ENCODE measurements around the gene GNG4. TPM values are rescaled to one million over a fixed set of nuclear protein-coding genes. Genes with fewer than 3 reads are reported as not detected.

Gene GNG4
- total and polyA plus RNA-seq, 2 of the 4 experiments (the other 2 are of a cell fraction), result 0.18 to 0.29 TPM

DNA sequence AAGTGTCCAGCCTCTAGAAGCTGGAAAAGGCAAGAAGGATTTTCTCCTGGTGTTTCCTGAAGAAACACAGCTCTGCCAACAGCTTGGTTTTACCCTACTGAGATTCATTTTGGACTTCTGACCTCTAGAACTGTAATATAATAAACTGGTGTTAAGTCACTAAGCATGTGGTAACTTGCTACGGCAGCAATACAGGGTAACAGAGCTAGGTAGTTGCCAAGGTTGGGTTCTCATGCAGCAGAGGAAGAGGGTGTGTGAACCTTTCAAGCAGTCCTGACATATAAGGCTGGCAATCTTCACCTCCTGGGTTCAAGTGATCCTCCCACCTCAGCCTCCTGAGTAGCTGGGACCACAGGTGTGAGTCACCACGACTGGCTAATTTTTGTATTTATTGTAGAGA lies 36.0 kb downstream of the GNG4 start:
- Histone ChIP-seq H2BK120ac (ENCODE audit: low read depth, low read length) (no peak overlapping the region), H4K5ac (ENCODE audit: low read depth, low read length) (no peak overlapping the region), H3K14ac (replicated peaks; ENCODE audit: low read depth, low read length) (no peak overlapping the region), H3K27ac (ENCODE audit: insufficient read depth, low read length) (no peak overlapping the region), H3K23ac (ENCODE audit: low read depth, low read length) (no peak overlapping the region), H4K8ac (ENCODE audit: low read depth in 2 of 2, low read length in 2 of 2) (no peak overlapping the region), H2AK9ac (replicated peaks; ENCODE audit: low read depth, low read length, poor library complexity) (no peak overlapping the region), H3K36me3 (ENCODE audit: control insufficient read depth, insufficient read depth, low read length) (no peaks in the 10 kb centered on the region), H3K9me1 (ENCODE audit: insufficient read depth, low read length) (peaks cover 7% of the 10 kb centered on the region; the same call in 1 of the 2 replicates), H4K20me1 (ENCODE audit: insufficient read depth, low read length) (no peaks in the 10 kb centered on the region), H3K18ac (ENCODE audit: low read depth, low read length) (no peak overlapping the region), H4K91ac (ENCODE audit: insufficient read depth, low read depth, low read length) (no peak overlapping the region), H3K4ac (ENCODE audit: low read depth, low read length) (no peak overlapping the region), H2AFZ (replicated peaks; ENCODE audit: low read length, poor library complexity) (no peak overlapping the region), H3K4me3 (ENCODE audit: insufficient read depth, low read depth, low read length) (no peak overlapping the region), H3K9me3 (ENCODE audit: control insufficient read depth, insufficient read depth, low read length) (no peaks in the 10 kb centered on the region), H2BK5ac (ENCODE audit: low read depth, low read length, poor library complexity, severe bottlenecking) (no peak overlapping the region), H3K79me1 (ENCODE audit: low read depth in 1 of 2, low read length in 2 of 2) (no peaks in the 10 kb centered on the region), H3K4me2 (ENCODE audit: low read depth, low read length) (no peak overlapping the region), H2AK5ac (ENCODE audit: low read depth, low read length) (no peak overlapping the region), H2BK15ac (ENCODE audit: low read depth, low read length) (no peak overlapping the region), H2BK20ac (ENCODE audit: low read depth, low read length) (no peak overlapping the region), H3K27me3 (ENCODE audit: control insufficient read depth, insufficient read depth, low read length) (no peaks in the 10 kb centered on the region; the same call in none of the 2 replicates), H3K56ac (ENCODE audit: extremely low read depth, insufficient read depth, low read length) (no peak overlapping the region), H3K4me1 (ENCODE audit: control insufficient read depth, insufficient read depth, low read length) (peaks cover 4% of the 10 kb centered on the region), H3K9ac (ENCODE audit: low read depth, low read length) (no peak overlapping the region)
- no peak for TF ChIP-seq RAD21 (IDR thresholded peaks at IDR 0.05; ENCODE audit: low read length)
- no peak for TF ChIP-seq RFX5 (IDR thresholded peaks at IDR 0.05; ENCODE audit: low read depth, low read length)
- CTCF ChIA-PET, result interaction anchor here (1.0 to 1.4 kb wide), 2 partner anchors 15 to 358 kb away, joined by 4 to 5 read pairs; no protein-coding TSS in a partner anchor
- no CpG with 5 or more reads among the region's 2 CpGs for WGBS, 2 experiments (ENCODE audit: extremely low coverage in 2 of 2, insufficient read length in 1 of 2)
- DNase-seq, result no peak
- ATAC-seq (ENCODE audit: low read depth), result no peak
- BruUV-seq (replicated peaks), result no TSS peak
- POLR2A ChIA-PET (ENCODE audit: unreplicated experiment), result no interaction called here
- dilution Hi-C loops (cut with HindIII; ENCODE audit: low sequenced_read_pairs, unreplicated experiment) (no loop called here), in situ Hi-C loops (cut with MboI; ENCODE audit: low sequenced_read_pairs) (no loop called here), intact Hi-C loops (cut with micrococcal nuclease) (no loop called here)
